ENCODE measurements around the gene C1QTNF6.

Gene C1QTNF6

DNA sequence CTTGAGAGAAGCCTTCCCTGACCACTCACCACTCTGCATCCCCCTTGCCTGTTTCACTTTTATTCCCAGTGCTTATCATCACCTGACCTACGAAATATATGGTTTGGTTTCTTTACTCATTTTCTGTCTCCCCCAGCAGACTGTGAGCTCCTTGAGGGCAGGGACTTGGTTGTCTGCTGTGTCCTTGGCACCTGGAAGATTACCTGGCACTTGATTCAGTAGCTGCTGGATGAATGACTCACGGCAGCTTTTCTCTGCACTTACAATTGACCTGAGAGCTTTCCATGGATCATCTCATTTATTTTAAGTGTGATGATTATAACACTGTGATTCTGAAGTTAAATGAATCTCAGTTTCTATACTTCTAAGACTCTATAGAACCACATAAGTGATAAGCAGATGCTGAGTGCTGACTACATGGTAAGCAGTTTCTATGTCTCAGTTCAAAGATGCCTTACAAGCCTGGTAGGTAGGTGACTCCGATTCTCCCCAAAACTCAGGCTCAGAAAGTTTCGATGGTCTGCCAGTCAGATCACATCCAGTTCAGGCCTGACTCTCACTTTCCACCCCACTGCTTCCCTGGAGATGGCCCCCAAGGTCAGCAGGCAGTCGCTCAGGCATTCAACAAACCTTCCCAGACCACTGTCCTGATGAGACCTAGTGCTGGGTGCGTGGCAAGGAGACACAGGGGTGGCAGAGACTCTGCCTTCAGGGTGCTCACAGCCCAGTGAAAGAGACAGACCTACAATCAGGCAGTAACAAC is 50.0 kb downstream of the C1QTNF6 start:
- H3K4me3 ChIP-seq (ENCODE audit: low read depth, low read length), result no peak overlapping the region
- POLR2A ChIA-PET, result no interaction called here
- TF ChIP-seq, protein P1, sequence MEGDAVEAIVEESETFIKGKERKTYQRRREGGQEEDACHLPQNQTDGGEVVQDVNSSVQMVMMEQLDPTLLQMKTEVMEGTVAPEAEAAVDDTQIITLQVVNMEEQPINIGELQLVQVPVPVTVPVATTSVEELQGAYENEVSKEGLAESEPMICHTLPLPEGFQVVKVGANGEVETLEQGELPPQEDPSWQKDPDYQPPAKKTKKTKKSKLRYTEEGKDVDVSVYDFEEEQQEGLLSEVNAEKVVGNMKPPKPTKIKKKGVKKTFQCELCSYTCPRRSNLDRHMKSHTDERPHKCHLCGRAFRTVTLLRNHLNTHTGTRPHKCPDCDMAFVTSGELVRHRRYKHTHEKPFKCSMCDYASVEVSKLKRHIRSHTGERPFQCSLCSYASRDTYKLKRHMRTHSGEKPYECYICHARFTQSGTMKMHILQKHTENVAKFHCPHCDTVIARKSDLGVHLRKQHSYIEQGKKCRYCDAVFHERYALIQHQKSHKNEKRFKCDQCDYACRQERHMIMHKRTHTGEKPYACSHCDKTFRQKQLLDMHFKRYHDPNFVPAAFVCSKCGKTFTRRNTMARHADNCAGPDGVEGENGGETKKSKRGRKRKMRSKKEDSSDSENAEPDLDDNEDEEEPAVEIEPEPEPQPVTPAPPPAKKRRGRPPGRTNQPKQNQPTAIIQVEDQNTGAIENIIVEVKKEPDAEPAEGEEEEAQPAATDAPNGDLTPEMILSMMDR (IDR thresholded peaks at IDR 0.05; ENCODE audit: insufficient read depth, low read length, missing control alignments), result no peak
- CTCF ChIA-PET, result no interaction called here
- DNase-seq (ENCODE audit: low read depth, low spot score), result no peak

DNA sequence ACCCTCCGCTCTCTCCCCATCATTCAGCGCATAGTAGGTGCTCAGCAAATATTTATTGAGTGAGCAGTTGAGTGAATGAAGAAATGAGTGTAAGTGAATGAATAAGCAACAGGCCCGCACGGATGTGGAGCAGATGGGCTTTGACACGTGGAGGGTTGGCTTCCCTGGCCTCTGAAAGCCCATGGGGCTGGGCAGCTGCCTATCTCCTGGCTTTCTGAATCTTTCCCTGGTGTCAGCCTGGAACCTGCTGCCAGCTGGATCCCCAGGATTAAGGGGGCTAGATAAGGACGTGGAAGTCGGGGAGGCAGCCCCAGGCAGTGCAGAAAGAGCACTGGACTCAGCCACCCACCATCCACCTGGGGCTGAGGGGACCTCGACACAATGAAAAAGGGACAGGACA is 50.9 kb downstream of the C1QTNF6 start:
- no peak overlapping the region for H3K4me3 ChIP-seq (ENCODE audit: low read depth, low read length)
- ChIA-PET POLR2A (no interaction called here), CTCF (interaction anchor here (1.6 kb wide), 1 partner anchor 14 kb away, joined by 4 read pairs; no protein-coding TSS in a partner anchor)
- TF ChIP-seq, protein P1 (IDR thresholded peaks at IDR 0.05; ENCODE audit: insufficient read depth, low read length, missing control alignments), result no peak
- DNase-seq (ENCODE audit: low read depth, low spot score), result no peak

DNA sequence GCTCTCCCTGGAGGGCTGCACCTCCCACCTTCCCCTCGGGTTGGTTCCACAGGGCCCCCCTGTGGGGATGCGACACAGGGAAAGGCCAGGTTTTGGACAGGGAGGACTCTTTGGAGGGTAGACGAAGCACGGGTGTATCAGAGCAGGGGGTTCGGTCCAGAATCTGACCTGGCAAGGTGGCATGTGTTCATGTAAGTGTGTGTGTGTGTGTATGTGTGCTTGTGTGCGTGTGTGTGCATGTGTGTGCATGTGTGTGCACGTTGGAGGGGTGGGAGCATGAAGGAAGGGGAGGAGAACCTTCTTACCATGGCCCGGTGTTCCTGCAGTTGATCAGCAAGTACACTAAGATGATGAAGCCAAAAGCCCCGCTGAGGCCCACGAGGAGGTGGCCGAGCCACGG is 53.0 kb downstream of the C1QTNF6 start:
- ChIA-PET CTCF (no interaction called here), POLR2A (no interaction called here)
- no peak overlapping the region for H3K4me3 ChIP-seq (ENCODE audit: low read depth, low read length)
- DNase-seq (ENCODE audit: low read depth, low spot score), result no peak
- TF ChIP-seq, protein P1 (IDR thresholded peaks at IDR 0.05; ENCODE audit: insufficient read depth, low read length, missing control alignments), result no peak

DNA sequence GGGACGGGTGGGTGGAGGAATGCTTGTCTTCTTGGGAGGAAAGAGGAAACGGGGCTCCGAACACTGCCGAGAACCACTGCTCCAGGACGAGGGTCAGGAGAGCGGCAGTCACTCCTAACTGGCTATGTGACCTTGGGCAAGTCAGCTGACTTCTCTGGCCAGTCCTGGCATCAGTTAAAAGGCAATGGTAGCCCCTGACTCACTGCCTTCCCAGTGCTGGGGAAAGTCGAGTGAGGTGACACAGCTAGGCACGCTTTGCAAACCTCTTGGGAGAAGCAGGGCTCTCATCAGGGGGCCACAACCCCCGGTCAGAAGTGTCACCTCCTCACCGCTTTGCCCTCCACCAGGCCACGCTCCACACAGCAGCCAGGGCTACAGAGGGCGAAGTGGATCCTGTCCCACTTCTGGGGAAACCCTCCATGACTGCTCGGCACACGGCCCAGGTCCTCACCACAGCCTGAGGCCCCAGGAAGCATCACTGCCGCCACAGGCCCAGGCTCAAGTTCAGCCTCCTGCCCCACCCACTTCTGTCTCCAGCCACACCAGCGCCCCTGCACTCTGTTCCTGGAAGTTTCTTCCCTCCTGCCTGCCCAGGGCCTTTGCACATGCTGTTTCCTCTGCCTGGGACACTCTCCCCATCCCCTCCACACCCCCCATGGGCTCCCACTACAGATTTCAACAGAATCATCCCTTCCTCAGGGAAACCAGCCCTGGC is 54.6 kb downstream of the C1QTNF6 start:
- CTCF ChIA-PET, result interaction anchor here (1.3 kb wide), 1 partner anchor 11 kb away, joined by 3 read pairs; no protein-coding TSS in a partner anchor

DNA sequence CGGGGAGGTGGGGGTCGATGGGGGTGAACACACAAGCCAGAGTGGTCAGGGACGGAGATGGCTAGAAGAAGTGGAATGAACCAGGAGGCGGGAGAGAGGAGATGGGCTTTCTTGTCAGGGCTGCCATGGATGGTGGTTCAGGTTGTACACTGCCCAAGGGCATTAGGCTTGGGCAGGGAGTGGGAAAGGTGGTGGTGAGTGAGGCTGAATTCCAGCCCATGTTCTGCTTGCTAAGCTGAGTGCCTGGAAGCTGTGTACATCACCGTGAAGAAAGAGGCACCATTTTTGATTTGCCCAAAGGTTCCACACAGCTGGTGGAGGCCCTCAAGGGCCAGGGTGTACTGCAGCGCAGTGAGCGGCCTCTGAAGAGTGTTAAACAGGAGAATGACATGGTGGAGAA is 55.3 kb downstream of the C1QTNF6 start:
- DNase-seq (ENCODE audit: low read depth, low spot score), result no peak
- TF ChIP-seq, protein P1 (IDR thresholded peaks at IDR 0.05; ENCODE audit: insufficient read depth, low read length, missing control alignments), result no peak
- no peak overlapping the region for H3K4me3 ChIP-seq (ENCODE audit: low read depth, low read length)
- POLR2A ChIA-PET, result no interaction called here
- CTCF ChIA-PET, result interaction anchor here (1.3 kb wide), 1 partner anchor 10 kb away, joined by 3 read pairs; no protein-coding TSS in a partner anchor

More for the DNA sequence above, 54.6 kb downstream of the C1QTNF6 start:
- no peak overlapping the region for H3K4me3 ChIP-seq (ENCODE audit: low read depth, low read length)
- POLR2A ChIA-PET, result no interaction called here
- no peak for DNase-seq (ENCODE audit: low read depth, low spot score)
- TF ChIP-seq, protein P1 (IDR thresholded peaks at IDR 0.05; ENCODE audit: insufficient read depth, low read length, missing control alignments), result no peak

Data from AG04449 (cell line).